NCI-H2196 treated with DMSO at 0.1 percent for 48 hours (cell line): ENCODE measurements around the gene CACNA1D.
"Not testable (repeated sequence)": the region's sequence is repeated elsewhere in the genome, so short reads cannot be mapped to it uniquely, and the experiment has no call there.

ENCODE experiments used
- DNase-seq: peaks from one replicate; lab custom pipeline; 2025; ENCODE audit not compliant: unreplicated experiment; lab: John Stamatoyannopoulos, UW

CACNA1D gene

GRCh38 chr3:53649816-53650215 is 155.4 kb downstream of the CACNA1D start:
- DNase-seq, result no peak

GRCh38 chr3:53650424-53650823 is 156.0 kb downstream of the CACNA1D start:
- no peak for DNase-seq

GRCh38 chr3:53650928-53651661 is 156.7 kb downstream of the CACNA1D start:
- DNase-seq, result no peak

GRCh38 chr3:53651927-53652326 is 157.5 kb downstream of the CACNA1D start:
- no peak for DNase-seq

- no peak for DNase-seq
Measured at GRCh38 chr3:53657651-53658050, 163.2 kb downstream of the CACNA1D start.

DNA sequence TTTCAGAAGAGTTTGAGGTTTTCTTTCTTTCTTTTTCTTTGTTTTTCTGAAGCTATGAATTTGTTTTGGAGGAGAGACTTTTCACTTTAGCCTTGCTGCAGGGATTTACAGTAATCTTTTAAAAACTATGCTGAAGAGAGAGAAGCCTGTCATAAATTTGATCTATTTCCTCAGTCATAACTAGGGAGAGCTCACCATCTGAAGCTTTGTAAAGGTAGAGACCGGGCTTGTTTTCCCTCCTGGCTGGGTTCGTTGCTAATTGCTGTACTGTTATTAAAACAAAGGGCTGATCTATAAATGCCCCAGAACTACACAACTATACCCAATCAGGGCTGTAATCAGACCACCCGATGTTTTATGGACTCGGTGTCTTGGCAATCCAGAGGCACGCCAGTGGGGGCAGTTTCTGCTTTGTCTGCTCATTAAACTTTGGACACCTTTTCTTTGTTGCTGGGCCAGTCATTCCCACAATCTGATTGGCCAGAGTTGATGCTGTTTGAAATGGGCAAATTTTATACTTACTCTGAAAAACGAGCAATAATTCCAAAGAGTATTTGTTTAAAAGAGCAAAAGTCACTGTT is 164.3 kb downstream of the CACNA1D start:
- DNase-seq, result no peak

DNA sequence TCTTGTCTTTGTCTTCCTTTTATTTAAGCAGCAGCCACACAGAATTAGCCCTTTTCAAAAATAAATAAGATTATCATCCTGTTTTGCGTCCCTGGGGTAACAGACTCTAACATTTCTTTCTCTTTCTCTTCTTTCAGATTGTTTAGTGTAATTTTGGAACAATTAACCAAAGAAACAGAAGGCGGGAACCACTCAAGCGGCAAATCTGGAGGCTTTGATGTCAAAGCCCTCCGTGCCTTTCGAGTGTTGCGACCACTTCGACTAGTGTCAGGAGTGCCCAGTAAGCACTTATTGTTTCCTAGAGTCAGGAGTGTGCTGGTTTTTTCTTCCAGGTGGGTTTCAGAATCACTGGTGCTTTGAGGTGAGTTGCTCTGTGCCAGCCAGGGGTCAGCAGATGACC is 165.6 kb downstream of the CACNA1D start:
- no peak for DNase-seq

DNA sequence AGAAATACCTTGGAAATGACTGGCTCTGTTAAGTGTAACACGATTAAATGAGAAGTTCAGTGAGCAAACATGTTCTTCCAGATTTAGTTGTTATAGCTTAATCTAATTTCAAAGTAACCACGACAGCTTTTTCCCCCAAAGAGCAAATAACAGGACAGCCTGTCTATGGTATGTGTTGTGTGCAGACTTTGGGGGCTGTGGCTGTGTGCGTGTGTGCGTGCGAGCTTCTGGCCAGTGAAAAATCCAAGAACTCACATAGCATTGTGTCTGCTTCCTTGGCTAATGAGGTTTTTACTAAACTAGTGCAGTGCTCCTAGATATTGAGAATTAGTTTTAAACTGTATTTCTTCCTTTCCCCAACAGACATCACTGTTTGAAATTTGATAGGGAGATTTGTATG is 167.1 kb downstream of the CACNA1D start:
- no peak for DNase-seq

DNA sequence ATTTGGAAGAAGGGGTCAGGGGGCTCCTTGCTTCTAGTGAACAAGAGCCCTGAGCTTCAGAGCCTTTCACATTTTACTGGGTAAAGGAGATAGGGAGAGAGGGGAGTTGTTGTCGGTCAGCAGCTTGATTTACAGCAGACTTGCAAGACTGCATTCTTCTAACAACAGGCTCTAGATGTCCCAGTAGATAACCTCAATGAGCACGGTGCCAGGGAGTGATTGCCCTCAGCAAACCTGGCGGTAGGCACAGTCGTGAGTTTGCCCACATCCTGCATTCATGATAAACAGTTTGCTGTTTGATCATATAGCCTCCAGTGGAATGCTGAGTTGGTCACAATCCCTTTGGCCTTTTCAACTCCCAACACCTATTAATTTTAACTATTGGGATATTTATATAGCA is 170.4 kb downstream of the CACNA1D start:
- DNase-seq, result not testable (repeated sequence)

- no peak for DNase-seq
Measured at GRCh38 chr3:53665608-53666425, 171.4 kb downstream of the CACNA1D start.

DNA sequence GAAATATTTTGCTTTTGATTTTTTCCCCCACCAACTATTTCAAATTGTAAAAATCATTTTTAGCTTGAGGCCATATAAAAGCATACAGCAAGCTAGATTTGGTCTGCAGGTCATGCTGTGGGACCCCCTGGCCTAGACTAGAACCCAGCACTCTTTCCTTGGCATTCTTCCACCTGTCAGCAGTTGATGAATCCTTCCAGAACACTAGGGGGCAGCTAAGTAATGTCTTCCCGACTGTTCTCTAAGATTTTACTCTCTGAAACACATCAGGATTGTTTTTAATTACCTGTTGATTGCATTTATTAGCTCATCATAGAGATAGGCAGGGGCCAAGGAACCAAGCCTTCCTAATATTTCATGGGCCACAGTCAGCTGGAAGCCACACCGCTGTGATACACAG is 174.5 kb downstream of the CACNA1D start:
- DNase-seq, result no peak

DNA sequence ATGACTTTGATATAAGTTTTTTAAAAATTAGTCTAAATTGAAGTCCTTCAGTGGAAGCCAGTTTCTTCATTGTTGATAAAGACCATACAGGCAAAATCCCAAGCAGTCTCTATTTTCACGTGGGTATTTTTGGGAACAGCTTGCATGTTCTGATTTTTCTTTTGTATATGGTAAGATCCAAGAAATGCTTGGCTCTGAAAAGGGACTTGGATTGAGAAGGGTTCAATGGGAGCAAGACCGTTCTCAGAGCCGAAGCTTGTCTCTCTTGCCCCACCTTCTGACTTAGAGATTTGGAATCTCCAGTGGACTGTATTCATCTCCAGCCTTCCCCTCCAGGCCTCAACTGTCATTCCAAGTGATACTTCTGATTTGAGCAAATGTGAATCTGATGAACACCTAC is 176.3 kb downstream of the CACNA1D start:
- DNase-seq, result no peak

DNA sequence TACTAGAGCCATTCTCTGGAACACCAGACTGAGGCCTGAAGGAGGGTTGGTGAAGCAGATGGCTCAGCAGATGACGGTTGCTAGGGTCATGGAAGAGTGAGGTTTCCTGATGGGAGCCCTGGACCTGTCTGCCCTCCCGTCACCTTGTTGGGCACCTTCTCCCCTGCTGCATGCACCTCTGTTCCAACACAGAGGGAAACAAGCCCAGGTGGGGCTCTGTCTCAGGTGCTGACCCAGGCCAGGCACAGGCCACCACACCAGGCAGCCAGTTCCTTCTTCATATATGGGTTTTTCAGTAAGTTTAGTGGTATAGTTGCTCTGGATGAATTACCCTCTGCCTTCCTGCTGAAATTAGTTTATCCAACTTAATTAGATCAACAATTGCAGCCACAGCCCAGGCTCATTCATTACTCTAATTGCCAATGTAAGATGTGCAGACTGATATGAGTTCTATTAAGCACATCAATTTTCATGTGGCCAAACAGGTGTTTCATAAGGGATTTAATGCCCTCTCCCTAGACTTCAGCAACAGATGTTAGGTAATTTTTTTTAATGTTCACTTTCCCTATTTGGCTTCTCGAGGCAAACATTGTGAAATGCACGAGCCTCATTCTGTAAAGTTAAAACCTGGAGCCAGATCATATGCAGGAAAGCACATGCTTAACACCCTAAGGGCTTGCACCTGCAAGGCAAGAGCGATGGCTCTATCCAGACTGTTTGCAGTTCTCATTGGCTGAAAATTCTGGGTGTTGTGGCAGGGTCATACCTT is 177.0 kb downstream of the CACNA1D start:
- DNase-seq, result no peak

DNA sequence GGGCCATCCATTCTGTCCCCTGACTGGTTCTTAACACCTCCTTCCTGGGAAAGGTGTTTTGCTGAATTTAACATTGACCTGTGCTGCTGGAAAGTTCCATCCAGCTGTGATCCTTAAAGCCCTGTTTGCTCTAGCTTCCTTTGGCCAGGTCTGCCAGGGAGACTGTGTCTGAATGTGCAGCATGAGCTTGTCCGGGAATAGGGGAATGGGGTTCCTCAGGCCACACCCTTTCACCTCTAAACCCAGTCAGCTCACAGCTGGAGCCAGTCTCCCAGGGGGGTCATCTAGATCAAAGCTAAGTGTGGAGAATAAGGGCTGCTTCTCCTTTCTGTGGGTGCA is 177.5 kb downstream of the CACNA1D start:
- DNase-seq, result no peak

GRCh38 chr3:53672981-53673380 is 178.6 kb downstream of the CACNA1D start:
- no peak for DNase-seq

- DNase-seq, result no peak
Measured at GRCh38 chr3:53673722-53674350, 179.4 kb downstream of the CACNA1D start.

DNA sequence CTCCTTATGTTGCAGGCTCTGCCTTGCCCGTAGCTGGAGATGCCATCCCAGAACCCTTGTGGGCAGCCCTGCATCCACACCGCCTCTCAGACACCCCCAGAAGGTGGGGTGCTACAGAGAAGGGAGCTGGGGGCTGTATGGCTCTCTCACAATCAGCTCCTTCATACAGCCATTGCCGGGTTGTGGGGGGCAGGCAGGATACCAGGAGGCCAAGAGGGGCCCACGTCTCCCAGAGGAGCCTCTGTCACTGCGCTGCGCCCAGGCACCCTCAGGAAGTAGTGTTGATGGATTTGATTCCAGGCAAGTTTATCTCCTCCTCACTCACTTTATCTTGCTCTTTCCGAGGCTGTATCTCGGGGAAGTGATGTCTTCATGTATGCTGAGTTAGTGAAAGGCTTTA is 180.2 kb downstream of the CACNA1D start:
- no peak for DNase-seq

GRCh38 chr3:53675022-53675697 is 180.7 kb downstream of the CACNA1D start:
- no peak for DNase-seq

DNA sequence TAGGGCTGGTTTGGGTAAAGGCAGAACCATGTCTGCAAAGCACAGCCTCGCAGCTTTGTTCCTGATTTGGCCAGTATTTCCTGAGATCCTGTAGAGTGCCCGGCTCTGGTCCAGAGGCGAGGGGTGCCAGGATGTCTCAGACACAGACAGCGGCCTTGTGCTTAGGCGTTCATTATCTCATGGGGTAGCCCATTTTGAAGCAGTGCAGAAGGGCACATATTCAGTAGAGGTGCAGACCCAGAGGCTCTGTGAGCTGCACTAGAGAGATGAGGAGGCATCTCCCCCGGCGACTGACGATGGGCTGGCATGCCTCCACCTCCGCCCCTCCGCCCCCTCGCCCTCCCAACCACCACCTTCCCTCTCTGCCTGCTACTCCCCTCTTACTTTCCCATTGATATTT is 181.5 kb downstream of the CACNA1D start:
- no peak for DNase-seq

DNA sequence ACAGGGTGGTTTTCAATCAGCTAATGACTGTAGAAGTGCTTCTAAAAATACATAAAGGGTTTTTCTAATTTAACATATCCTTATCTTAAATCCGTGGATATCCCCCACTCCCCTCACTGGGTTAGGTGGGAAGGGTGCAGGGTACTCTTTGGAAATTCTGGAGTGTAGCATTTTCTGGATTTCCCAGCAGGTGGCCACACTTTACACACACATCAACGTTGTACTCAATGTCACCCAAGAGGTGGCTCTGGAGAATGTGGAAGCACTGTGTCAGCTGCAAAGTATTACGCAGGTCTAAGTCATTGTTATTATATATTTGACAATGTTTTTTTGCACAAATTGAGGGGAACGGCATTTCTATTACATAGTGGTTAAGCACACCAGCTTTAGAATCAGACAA is 183.0 kb downstream of the CACNA1D start:
- no peak for DNase-seq
